NCI-H2171 treated with DMSO at 0.1 percent for 48 hours (cell line): ENCODE results near the gene PPM1H.

Experiments
- DNase-seq: peaks from one replicate; lab custom pipeline; 2025; lab: John Stamatoyannopoulos, UW

The PPM1H gene

DNA sequence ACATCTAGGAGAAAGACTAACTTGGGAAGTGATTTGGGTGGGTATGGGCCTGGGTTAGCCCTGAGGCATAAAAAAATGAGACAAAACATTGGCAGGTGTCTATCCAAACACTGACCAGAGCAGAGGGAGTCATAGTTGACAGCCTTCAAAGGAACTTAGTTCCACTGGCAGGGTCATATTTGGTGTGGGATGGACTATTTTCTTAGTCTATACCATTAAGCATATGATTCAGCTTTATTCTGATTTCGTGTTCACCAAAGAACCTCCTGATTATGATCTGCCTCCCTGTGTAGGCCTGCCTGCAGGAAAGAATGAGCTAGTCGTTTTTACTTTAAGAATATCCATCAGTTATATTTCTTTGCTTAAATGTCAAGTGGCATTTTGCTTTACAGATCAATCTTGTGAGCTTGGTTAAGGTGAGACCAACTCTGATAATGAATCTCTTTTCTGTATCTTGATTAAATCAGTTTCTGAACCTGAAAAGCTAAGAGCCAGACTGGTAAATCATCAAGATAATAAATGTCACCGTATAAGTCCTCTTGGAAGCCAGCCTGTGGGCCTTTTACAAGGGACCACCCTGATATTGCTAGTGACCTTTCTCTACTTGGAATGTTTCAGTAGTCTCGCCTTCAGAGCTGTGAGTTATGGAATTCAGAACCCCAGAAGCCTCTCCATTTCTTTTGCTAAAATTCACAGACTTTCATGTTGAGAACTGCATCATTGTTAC lies 285.4 kb downstream of the PPM1H start:
- no peak for DNase-seq

DNA sequence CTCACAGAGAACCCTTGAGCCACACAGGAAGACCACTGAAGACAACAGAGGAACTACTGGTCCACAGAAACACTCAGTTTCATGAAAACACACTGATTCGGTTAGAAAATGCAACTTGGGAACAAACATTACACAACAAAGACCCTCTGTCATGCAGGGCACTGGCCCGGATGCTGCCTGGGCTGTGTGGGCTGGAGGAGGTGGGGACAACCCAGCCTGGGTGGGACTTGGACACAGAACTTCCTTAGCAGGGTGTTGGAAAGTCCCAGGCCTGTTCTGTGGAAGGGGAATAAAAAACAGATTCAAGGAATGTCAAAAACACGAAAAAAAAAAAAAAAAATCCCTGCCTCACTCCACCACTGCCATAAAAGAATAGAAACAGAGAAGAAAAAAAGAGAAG lies 287.4 kb downstream of the PPM1H start:
- DNase-seq: no peak

GRCh38 chr12:62646566-62646965 lies 288.4 kb downstream of the PPM1H start:
- no peak for DNase-seq

- DNase-seq: no peak
Observed at GRCh38 chr12:62643486-62643885, 291.5 kb downstream of the PPM1H start.

- DNase-seq: no peak
Observed at GRCh38 chr12:62642486-62642885, 292.5 kb downstream of the PPM1H start.

GRCh38 chr12:62640910-62641448 lies 294.0 kb downstream of the PPM1H start:
- DNase-seq: no peak

DNA sequence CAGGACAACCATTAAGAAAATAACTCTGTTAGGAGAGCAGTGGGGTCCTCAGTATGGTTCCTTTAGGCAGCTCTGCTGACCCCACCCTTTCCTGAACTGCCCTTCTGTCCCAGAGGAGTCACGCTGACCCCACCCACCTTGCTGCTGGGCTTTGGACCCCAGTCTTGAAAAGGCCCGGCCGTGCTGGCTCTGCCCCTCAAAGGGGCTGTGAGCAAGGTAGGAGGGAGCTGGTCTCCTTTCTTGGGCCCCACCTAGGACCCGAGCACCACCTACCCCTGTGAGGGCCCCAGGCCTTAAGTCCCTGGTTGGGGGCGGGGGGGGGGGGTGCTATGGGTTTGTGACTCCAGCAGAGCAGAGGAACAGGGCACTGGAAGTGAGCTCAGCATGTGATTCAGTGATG lies 297.3 kb downstream of the PPM1H start:
- no peak for DNase-seq

DNA sequence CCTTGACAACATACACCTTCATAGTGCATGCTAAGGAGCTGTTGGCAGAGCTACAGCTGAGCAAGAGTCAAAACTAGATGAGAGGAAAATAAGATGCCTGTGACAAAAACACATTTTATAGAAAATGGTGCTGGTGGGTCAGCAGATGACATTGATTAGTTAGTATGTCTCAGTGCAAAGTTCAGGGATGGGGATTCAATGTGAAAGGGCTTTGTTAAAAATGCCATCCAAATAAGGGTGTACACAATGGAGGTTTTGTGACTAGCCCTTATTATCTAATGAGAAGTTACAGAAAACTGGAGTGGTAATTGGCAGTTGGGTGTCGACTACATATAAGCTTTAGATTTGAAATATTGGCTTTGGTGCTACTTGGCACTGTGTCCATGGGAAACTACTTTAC lies 299.3 kb downstream of the PPM1H start:
- no peak for DNase-seq

- DNase-seq: no peak
Observed at GRCh38 chr12:62632411-62632918, 302.5 kb downstream of the PPM1H start.

GRCh38 chr12:62631471-62632410 lies 303.2 kb downstream of the PPM1H start:
- no peak for DNase-seq

DNA sequence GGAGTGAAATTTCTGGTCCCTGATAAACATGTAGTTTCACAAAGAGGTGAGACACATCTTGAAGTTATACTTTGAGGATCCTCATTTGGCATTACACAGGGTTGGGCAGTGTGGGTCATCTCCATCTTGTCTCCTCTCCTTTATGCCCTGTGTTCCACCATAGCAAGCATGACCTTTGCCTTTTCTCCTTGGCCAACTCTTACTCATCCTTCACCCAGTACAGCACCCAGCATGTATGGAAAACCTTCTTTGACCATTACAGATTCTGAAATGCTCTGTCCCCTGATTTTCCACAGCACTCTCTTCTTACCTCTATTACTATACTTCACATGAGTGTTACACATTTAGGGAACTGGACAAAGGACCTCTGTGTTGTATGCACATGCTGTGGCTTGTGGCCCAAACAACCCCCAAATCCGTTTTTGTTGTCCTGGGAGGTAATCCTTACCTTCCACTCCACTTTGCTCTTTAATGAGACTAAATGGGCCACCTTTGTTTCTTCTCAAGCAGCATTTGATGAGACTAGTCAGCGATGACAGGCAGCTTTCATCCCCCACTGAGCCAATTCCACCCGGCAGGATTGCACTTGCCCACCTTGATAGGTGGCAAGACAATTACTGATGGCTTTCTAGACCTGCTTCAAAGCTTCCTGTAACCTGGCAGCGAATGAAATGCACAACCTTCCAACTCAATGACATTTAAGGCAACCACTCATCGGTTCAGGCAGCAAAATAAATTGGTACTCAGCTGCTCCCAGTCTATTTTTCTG lies 304.8 kb downstream of the PPM1H start:
- DNase-seq: no peak

- no peak for DNase-seq
Observed at GRCh38 chr12:62629413-62629812, 305.5 kb downstream of the PPM1H start.

DNA sequence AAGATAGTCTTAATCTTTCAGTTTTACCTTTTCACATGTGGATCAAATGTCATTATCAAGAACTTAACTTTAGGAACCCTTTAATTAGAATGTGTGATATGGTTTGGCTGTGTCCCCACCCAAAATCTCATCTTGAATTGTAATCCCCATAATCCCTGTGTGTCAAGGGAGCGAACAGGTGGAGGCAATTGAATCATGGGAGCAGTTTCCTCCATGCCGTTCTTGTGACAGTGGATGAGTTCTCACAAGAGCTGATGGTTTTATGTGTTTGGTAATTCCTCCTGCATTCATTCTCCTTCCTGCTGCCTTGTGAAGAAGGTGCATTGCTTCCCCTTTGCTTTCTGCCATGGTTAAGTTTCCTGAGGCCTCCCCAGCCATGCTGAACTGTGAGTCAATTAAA lies 307.8 kb downstream of the PPM1H start:
- DNase-seq: no peak

- DNase-seq: no peak
Observed at GRCh38 chr12:62625228-62625627, 309.7 kb downstream of the PPM1H start.

DNA sequence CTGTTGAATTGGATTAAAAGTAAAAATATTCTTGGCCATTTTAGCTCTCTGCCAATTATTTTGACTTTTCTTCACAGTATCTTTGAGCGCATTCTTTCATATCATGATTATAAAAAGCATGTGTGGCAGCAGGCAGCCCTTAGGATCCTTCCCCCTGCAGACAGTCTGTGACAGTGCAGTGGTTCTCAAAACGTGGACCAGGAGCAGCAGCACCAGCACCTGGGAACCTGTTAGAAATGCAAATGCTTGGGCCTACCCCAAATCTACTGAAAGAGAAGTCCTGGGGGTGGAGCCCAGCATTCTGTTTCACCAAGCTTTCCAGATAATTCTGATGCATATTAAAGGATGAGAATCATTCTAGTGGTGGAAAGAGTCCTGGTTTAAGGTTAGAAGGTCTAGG lies 312.8 kb downstream of the PPM1H start:
- no peak for DNase-seq

- no peak for DNase-seq
Observed at GRCh38 chr12:62621101-62621638, 313.8 kb downstream of the PPM1H start.

DNA sequence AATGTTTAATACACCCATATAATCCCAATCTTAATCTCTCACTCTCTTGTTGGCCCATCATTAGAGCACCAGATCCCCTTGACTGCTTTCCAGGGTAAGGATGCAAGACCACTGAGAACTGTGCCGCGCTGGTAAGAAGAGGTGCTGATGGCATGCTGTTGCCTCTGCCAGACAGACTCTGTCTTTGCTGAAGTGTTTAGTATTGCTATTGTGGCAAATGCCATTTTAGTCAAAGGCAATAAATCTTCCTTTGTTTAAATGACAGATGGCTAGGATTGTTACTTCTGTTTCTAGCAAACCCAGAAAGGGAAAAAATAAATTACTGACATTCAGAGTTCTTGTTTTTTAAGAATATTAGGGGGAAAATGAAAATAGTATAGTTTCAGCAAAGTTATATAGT lies 316.0 kb downstream of the PPM1H start:
- no peak for DNase-seq

DNA sequence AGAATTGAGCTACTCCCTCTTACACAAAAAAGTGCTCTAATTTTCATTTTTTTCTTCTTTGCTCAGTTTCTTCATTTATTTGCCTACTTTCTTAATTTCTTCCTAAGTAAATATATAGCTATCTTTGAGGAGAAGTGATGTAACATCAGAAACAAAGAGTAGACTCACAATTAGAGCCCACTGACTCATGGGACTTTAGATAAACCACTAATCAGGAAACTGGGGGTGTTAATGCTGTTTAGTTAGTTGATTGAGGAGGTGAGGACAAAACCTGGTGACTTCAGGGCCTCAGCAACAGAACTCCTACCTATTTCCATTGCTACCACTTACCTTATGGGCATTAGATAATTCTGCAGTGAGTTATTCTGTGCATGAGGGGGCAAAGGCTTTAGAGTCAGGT lies 316.6 kb downstream of the PPM1H start:
- no peak for DNase-seq

DNA sequence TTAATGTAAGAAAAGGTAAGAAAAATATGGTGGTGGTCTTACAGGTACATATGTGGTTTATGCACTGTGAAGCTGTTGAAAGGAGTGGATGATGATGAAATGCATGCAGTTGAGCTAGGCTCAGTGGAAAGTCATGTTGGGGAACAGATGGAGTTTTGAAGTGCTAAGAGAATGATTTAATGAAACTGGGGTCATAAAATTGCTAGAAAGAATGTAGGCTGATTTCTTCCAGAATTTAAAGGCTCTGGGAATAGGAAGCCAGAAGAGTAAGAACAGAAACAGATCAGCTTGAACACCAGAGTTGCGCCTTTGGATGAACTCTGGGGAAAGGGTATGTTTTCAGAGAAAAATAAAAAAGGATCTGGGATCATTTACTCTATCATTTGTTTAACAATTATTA lies 321.9 kb downstream of the PPM1H start:
- no peak for DNase-seq

DNA sequence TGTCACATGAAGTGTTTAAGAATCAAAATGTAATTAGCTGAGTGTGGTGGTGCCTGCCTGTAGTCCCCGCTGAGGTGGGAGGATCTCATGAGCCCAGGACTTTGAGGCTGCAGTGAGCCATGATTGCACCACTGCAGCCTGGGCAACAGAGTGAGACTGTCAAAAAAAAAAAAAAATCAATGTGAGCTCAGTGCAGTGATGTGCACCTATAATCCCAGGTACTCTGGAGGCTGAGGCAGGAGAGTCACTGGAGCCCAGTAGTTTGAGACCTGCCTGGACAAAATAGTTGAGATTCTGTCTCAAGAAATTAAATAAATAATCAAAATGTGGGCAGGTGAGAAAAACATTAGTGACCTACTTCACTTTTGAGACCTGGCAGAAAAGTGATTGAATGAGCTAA lies 328.3 kb downstream of the PPM1H start:
- DNase-seq: no peak

DNA sequence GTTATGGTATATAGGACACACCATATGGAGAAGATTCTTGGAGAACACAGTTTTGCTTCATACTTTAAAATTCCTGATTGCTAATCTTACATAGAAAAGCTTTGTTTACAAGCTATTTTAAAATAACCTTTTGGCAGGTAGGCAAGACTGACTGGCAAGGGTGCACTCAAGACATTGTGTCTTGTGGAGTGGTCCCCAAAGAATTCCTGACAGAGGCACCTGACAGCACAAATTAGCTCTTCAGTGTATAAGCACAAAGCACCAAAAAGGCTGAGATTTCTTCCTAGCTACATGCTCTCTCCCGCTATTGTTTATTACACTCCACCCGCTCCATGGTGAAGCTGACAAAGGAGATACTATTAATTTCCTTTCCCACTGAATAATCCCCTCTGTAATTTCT lies 329.0 kb downstream of the PPM1H start:
- DNase-seq: peak; percentile 34

- no peak for DNase-seq
Observed at GRCh38 chr12:62604871-62605270, 330.1 kb downstream of the PPM1H start.
